Measurements from ENCODE around the gene CXCR5.

Gene CXCR5

DNA sequence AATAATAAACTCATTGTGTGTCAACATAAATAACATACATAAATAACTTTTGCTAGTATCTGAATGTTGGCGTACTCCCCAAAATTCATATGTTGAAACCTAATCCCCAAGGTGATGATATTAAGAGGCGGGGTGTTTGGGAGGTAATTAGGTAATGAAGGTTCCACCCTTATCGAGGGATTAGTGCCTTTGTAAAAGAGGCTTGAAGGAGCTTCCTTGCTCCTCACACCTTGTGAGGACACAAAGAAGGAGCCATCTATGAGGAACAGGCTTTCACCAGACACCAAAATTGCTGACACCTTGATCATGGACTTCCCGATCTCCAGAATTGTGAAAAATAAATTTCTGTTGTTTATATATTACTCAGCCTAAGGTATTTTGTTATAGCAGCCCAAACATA lies 33.9 kb upstream of the CXCR5 start:
- H3K36me3 ChIP-seq (ENCODE audit: control insufficient read depth in 2 of 2, insufficient read depth in 1 of 2, low read length in 2 of 2), result no peaks in the 10 kb centered on the region
- POLR2A ChIA-PET, result no interaction called here
- TF ChIP-seq, protein P1, sequence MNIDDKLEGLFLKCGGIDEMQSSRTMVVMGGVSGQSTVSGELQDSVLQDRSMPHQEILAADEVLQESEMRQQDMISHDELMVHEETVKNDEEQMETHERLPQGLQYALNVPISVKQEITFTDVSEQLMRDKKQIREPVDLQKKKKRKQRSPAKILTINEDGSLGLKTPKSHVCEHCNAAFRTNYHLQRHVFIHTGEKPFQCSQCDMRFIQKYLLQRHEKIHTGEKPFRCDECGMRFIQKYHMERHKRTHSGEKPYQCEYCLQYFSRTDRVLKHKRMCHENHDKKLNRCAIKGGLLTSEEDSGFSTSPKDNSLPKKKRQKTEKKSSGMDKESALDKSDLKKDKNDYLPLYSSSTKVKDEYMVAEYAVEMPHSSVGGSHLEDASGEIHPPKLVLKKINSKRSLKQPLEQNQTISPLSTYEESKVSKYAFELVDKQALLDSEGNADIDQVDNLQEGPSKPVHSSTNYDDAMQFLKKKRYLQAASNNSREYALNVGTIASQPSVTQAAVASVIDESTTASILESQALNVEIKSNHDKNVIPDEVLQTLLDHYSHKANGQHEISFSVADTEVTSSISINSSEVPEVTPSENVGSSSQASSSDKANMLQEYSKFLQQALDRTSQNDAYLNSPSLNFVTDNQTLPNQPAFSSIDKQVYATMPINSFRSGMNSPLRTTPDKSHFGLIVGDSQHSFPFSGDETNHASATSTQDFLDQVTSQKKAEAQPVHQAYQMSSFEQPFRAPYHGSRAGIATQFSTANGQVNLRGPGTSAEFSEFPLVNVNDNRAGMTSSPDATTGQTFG (tag by site-specific recombination; IDR thresholded peaks at IDR 0.05; ENCODE audit: borderline replicate concordance), result no peak
- TF ChIP-seq, protein P2, sequence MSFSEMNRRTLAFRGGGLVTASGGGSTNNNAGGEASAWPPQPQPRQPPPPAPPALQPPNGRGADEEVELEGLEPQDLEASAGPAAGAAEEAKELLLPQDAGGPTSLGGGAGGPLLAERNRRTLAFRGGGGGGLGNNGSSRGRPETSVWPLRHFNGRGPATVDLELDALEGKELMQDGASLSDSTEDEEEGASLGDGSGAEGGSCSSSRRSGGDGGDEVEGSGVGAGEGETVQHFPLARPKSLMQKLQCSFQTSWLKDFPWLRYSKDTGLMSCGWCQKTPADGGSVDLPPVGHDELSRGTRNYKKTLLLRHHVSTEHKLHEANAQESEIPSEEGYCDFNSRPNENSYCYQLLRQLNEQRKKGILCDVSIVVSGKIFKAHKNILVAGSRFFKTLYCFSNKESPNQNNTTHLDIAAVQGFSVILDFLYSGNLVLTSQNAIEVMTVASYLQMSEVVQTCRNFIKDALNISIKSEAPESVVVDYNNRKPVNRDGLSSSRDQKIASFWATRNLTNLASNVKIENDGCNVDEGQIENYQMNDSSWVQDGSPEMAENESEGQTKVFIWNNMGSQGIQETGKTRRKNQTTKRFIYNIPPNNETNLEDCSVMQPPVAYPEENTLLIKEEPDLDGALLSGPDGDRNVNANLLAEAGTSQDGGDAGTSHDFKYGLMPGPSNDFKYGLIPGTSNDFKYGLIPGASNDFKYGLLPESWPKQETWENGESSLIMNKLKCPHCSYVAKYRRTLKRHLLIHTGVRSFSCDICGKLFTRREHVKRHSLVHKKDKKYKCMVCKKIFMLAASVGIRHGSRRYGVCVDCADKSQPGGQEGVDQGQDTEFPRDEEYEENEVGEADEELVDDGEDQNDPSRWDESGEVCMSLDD (tag by site-specific recombination; IDR thresholded peaks at IDR 0.05), result no peak
- TF ChIP-seq, protein P3, sequence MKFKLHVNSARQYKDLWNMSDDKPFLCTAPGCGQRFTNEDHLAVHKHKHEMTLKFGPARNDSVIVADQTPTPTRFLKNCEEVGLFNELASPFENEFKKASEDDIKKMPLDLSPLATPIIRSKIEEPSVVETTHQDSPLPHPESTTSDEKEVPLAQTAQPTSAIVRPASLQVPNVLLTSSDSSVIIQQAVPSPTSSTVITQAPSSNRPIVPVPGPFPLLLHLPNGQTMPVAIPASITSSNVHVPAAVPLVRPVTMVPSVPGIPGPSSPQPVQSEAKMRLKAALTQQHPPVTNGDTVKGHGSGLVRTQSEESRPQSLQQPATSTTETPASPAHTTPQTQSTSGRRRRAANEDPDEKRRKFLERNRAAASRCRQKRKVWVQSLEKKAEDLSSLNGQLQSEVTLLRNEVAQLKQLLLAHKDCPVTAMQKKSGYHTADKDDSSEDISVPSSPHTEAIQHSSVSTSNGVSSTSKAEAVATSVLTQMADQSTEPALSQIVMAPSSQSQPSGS (tag by site-specific recombination; IDR thresholded peaks at IDR 0.05; ENCODE audit: low read depth), result no peak
- no peak for TF ChIP-seq ZNF223 (tag by site-specific recombination; IDR thresholded peaks at IDR 0.05)
- TF ChIP-seq ZNF777 (tag by site-specific recombination; IDR thresholded peaks at IDR 0.05; ENCODE audit: borderline replicate concordance), result no peak
- TF ChIP-seq ZNF830 (tag by site-specific recombination; IDR thresholded peaks at IDR 0.05; ENCODE audit: low read depth), result no peak
- TF ChIP-seq ZNF664 (tag by site-specific recombination; IDR thresholded peaks at IDR 0.05), result no peak
- TF ChIP-seq ZNF266 (tag by site-specific recombination; IDR thresholded peaks at IDR 0.05; ENCODE audit: low read depth), result no peak
- no peak for TF ChIP-seq ZFP41 (tag by site-specific recombination; IDR thresholded peaks at IDR 0.05; ENCODE audit: borderline replicate concordance)
- TF ChIP-seq ZNF23 (tag by site-specific recombination; IDR thresholded peaks at IDR 0.05; ENCODE audit: borderline replicate concordance), result no peak
- no peak for TF ChIP-seq ZXDB (tag by site-specific recombination; IDR thresholded peaks at IDR 0.05)
- TF ChIP-seq ZNF701 (tag by site-specific recombination; IDR thresholded peaks at IDR 0.05), result no peak
- no peak for TF ChIP-seq ZNF544 (tag by site-specific recombination; IDR thresholded peaks at IDR 0.05)
- TF ChIP-seq ZSCAN23 (tag by site-specific recombination; IDR thresholded peaks at IDR 0.05), result no peak
- no peak for TF ChIP-seq ZNF24 (tag by site-specific recombination; IDR thresholded peaks at IDR 0.05)
- TF ChIP-seq ZNF121 (tag by site-specific recombination; IDR thresholded peaks at IDR 0.05), result no peak
- no peak for TF ChIP-seq ZNF548 (tag by site-specific recombination; IDR thresholded peaks at IDR 0.05)
- no peak for TF ChIP-seq ZNF155 (tag by site-specific recombination; IDR thresholded peaks at IDR 0.05)
- TF ChIP-seq MZF1 (tag by site-specific recombination; IDR thresholded peaks at IDR 0.05; ENCODE audit: borderline replicate concordance), result no peak
- no peak overlapping the region for H3K4me3 ChIP-seq (ENCODE audit: low read depth, low read length)
- H3K27ac ChIP-seq (ENCODE audit: extremely low read depth, low read depth, low read length), result no peak overlapping the region
- no peaks in the 10 kb centered on the region for H3K9me3 ChIP-seq (ENCODE audit: control insufficient read depth, insufficient read depth, low read depth, low read length)
- CTCF ChIA-PET, result no interaction called here
- no peaks in the 10 kb centered on the region for H3K4me1 ChIP-seq (ENCODE audit: control insufficient read depth, insufficient read depth, low read length)

DNA sequence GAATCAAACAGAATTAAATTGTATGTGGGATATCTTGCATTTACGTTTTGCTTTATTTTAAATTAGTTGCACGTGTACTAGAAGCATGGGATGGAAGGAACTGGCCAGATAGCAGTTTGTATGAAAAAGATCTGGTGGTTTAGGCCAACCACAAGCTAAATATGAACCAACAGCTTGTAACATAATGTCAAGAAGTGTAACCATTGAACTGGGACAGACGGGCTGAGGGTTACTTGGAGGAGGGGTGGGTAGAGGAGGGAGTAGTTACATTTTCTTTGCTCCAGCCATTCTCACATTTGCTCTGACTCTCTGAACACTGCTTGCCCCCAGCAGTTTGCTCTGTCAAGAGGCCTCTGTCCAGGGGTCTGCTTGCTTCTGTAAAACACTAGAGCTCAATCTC lies 31.7 kb upstream of the CXCR5 start:
- H3K27ac ChIP-seq (ENCODE audit: extremely low read depth, low read depth, low read length), result no peak overlapping the region
- no peaks in the 10 kb centered on the region for H3K9me3 ChIP-seq (ENCODE audit: control insufficient read depth, insufficient read depth, low read depth, low read length)
- no peaks in the 10 kb centered on the region for H3K4me1 ChIP-seq (ENCODE audit: control insufficient read depth, insufficient read depth, low read length)
- POLR2A ChIA-PET, result interaction anchor here (0.6 to 1.4 kb wide), 4 partner anchors 59 to 509 kb away, joined by 3 to 7 read pairs (median 5); no protein-coding TSS in a partner anchor
- no peak overlapping the region for H3K4me3 ChIP-seq (ENCODE audit: low read depth, low read length)
- TF ChIP-seq ZNF266 (tag by site-specific recombination; IDR thresholded peaks at IDR 0.05; ENCODE audit: low read depth), result no peak
- TF ChIP-seq, protein P4, sequence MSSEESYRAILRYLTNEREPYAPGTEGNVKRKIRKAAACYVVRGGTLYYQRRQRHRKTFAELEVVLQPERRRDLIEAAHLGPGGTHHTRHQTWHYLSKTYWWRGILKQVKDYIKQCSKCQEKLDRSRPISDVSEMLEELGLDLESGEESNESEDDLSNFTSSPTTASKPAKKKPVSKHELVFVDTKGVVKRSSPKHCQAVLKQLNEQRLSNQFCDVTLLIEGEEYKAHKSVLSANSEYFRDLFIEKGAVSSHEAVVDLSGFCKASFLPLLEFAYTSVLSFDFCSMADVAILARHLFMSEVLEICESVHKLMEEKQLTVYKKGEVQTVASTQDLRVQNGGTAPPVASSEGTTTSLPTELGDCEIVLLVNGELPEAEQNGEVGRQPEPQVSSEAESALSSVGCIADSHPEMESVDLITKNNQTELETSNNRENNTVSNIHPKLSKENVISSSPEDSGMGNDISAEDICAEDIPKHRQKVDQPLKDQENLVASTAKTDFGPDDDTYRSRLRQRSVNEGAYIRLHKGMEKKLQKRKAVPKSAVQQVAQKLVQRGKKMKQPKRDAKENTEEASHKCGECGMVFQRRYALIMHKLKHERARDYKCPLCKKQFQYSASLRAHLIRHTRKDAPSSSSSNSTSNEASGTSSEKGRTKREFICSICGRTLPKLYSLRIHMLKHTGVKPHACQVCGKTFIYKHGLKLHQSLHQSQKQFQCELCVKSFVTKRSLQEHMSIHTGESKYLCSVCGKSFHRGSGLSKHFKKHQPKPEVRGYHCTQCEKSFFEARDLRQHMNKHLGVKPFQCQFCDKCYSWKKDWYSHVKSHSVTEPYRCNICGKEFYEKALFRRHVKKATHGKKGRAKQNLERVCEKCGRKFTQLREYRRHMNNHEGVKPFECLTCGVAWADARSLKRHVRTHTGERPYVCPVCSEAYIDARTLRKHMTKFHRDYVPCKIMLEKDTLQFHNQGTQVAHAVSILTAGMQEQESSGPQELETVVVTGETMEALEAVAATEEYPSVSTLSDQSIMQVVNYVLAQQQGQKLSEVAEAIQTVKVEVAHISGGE (tag by site-specific recombination; conservative IDR thresholded peaks at IDR 0.05; ENCODE audit: low read depth), result no peak
- TF ChIP-seq ZNF670 (tag by site-specific recombination; IDR thresholded peaks at IDR 0.05; ENCODE audit: low read depth), result no peak
- CTCF ChIA-PET, result interaction anchor here (0.6 kb wide), 1 partner anchor 257 kb away, joined by 3 read pairs; no protein-coding TSS in a partner anchor
- no peaks in the 10 kb centered on the region for H3K36me3 ChIP-seq (ENCODE audit: control insufficient read depth in 2 of 2, insufficient read depth in 1 of 2, low read length in 2 of 2)
